VCaP (cell line): ENCODE data around the gene PSMB7.

Source experiments
- H3K27ac ChIP-seq: fragments of 450-650 bp; 2 replicates; pipeline ENCODE4 v1.5.1; 2017
- TF ChIP-seq, protein P1 (sequence below): fragments of 450-650 bp; conservative IDR thresholded peaks from 2 replicates; pipeline ENCODE4 v1.5.1; 2017; ENCODE audit warnings: mild to moderate bottlenecking, moderate library complexity

Gene PSMB7

DNA sequence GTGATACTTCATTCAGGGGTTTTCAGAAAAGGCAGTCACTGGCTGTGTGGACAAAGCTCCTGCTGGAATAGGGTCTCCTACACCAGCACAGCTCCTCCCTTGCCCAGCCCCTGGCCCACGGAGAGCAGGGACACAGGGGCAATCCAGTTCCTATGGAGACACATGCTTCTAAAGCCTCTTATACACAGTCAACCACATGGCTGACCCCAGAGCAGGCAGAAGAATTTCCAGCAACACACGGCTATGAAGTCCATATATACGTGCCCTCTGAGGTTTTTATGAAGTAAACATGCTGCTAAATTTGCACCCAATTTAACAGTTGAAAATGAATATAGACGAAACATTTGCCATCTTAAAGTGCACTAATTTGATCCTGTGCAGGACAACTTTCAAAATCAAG is 19.4 kb downstream of the PSMB7 start:
- TF ChIP-seq, protein P1, sequence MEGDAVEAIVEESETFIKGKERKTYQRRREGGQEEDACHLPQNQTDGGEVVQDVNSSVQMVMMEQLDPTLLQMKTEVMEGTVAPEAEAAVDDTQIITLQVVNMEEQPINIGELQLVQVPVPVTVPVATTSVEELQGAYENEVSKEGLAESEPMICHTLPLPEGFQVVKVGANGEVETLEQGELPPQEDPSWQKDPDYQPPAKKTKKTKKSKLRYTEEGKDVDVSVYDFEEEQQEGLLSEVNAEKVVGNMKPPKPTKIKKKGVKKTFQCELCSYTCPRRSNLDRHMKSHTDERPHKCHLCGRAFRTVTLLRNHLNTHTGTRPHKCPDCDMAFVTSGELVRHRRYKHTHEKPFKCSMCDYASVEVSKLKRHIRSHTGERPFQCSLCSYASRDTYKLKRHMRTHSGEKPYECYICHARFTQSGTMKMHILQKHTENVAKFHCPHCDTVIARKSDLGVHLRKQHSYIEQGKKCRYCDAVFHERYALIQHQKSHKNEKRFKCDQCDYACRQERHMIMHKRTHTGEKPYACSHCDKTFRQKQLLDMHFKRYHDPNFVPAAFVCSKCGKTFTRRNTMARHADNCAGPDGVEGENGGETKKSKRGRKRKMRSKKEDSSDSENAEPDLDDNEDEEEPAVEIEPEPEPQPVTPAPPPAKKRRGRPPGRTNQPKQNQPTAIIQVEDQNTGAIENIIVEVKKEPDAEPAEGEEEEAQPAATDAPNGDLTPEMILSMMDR: no peak
- H3K27ac ChIP-seq: no peak overlapping the region

DNA sequence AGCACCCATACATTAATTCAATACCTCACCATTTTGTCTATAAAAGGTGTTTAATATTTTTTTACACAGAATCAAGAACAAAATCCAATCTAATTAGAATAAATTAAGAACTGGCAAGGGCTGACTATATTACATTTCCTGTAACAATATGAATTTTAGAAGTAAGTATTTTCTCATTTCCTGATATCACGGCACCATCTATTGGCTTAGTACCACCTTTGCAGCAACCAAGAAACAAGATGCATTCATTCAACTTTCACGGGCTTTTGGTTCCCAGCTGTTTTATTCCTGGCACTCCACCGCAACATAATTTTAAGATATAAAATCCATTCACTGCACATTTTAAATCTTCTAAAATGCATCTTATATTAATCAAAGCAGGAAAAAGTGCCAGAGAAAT is 20.6 kb downstream of the PSMB7 start:
- TF ChIP-seq, protein P1: peak; percentile 25
- H3K27ac ChIP-seq: no peak overlapping the region

DNA sequence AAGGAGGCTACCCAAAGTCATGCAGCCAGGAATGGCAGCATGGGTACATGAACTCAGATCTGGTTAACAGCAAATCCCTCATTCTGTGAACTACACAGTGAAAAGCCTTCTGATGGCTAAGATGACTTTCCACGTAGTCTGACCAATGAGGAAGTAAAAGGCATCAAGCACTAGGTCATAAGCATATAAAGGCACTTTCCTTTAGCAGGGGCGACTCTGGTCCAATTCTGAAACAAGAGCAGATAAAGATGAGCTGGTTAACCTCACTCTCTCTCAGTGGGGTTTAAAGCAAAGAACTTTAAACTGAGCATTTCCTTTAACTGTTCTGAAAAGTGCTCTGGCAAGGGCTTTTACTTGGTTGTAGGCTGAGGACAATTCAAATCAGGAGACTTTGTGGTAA is 21.1 kb downstream of the PSMB7 start:
- TF ChIP-seq, protein P1: no peak
- H3K27ac ChIP-seq: no peak overlapping the region

DNA sequence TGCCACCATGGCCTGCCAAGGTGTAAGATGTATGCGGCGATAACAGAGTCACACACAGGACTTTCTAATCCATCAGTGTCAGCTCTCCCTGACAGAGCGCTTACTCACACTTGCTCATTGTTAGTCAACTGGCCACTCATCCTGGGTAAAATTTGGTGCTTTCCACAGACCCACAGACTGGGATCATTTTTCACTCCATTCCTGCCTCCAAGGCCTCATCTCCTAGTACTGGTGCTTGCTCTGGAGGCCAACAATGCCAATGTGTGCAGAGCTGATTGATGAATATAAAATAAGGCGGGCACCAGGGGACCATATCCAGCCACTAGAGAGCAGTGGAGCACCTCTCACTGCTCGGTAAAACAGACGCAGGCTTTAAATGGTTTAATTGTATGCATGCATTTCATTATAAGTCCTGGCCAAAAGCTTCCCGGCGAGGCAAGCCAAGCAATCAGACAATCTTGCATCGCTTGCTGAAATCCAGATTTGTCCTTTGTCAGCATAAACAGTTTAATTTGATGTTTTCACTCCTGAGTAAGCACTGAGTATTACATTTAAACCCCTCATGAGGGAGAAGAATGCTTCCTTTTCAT is 22.3 kb downstream of the PSMB7 start:
- TF ChIP-seq, protein P1: peak; percentile 67

DNA sequence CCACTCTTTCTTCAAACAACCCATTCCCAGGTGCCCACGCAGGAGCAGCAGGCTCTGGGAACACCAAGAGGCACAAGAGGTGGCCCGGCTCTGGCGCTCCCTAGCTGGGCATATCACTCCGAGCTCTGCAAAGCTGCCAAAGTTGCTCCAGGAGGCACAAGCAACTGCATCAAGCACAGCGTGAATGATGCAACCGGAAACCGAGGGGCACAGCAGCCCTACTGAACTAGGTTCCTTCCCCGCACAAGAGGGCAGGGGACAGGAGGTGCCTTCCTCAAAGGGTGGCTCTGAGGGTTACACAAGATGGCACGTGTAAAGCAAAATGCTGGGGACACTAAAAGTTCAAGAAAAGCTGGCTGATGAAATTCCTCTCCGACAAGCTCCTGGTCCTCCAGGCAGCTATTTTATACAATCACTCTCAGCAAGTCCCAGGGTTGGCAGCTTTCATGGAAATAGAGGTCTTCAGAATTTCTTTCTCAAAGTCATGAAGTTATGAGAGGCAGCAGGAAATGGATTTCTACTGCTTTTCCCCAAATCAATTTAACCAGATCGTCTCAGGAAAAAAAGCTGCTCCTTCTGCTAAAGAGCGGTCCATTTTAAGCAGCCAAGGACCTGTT is 22.9 kb downstream of the PSMB7 start:
- no peak overlapping the region for H3K27ac ChIP-seq
- TF ChIP-seq, protein P1: no peak

More for the DNA sequence above, 22.3 kb downstream of the PSMB7 start:
- H3K27ac ChIP-seq: no peak overlapping the region

DNA sequence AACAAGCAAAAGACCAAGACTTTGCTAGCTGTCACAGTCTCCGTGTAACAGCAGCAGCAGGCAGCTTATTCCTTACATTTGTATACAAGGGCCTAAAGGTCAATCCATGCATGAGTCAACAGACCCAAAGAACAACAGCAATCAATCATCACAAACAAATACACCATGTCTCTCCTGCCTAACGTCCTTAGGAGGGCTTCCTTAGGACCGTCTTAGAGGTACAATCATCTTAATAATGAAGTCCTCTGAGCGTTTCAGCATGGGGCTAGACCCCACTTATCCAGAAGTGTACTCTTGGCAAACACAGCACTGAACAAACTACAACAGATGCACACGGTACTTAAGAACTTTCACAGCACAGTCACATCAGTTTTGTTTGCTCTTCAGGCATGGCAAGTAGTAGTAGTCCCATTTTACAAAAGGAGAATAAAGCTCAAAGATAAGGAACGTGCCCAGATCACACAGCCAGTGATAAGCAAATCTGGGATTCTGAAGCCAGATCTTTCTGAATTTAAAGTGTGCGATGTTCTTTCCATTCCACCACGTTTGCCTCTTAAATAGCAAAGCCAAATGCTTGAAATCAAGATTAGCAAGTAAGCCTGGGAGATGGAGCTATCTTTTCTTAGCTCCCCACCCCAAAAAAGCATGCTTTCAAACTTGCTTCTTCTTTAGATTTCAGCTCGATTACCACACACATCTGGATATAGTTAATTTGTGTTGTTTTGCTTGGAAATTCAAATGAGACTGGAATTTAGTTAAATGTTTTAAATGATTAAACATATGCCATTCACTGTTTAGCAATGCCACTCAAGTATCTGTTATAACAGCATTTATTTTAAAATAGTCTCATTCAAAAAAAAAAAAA is 24.2 kb downstream of the PSMB7 start:
- TF ChIP-seq, protein P1: no peak
- H3K27ac ChIP-seq: peak overlapping the region; percentile 42
